Uterus (tissue), 4 donors: ENCODE results near the gene RGL4. TPM values are rescaled to one million over a fixed set of nuclear protein-coding genes. Genes with fewer than 3 reads are reported as not detected.
"Not testable (repeated sequence)": the region's sequence is repeated elsewhere in the genome, so short reads cannot be mapped to it uniquely, and the experiment has no call there.

ENCODE experiments used
- DNase-seq, 2 donors: peaks; one replicate each; pipeline ENCODE4 v3.0.0-alpha.2; 2019 to 2020
- H3K27ac ChIP-seq, 2 donors: fragments of 200-600 bp; sonication (generic); 1 replicate in 1 of 2; 2 replicates in 1 of 2; pipeline ENCODE4 v1.5.1; 2016 to 2018
- H3K27me3 ChIP-seq, 2 donors: fragments of 200-600 bp; sonication (generic); one replicate each; pipeline ENCODE4 v1.5.1; 2018 to 2019; ENCODE audit warnings: control low read depth in 1 of 2
- H3K36me3 ChIP-seq, 2 donors: fragments of 200-600 bp; sonication (generic); one replicate each; pipeline ENCODE4 v1.5.1; 2019; ENCODE audit warnings: control low read depth in 1 of 2
- H3K4me1 ChIP-seq, 2 donors: fragments of 200-600 bp; sonication (generic); one replicate each; pipeline ENCODE4 v1.5.1; 2018 to 2019; ENCODE audit warnings: control low read depth in 1 of 2
- H3K4me3 ChIP-seq, 2 donors: fragments of 200-600 bp; sonication (generic); 1 replicate in 1 of 2; 2 replicates in 1 of 2; pipeline ENCODE4 v1.5.1; 2018 to 2019; ENCODE audit warnings: mild to moderate bottlenecking in 1 of 2
- H3K9me3 ChIP-seq, 2 donors: fragments of 200-600 bp; sonication (generic); one replicate each; pipeline ENCODE4 v1.5.1; 2019; ENCODE audit warnings: control low read depth in 1 of 2
- POLR2A ChIP-seq, 2 donors: fragments of 450-650 bp; IDR thresholded peaks; one replicate each; pipeline ENCODE4 v1.6.1; 2016; ENCODE audit warnings: antibody characterized with exemption in 2 of 2, mild to moderate bottlenecking in 1 of 2, moderate library complexity in 1 of 2
- intact Hi-C: fragments of 100-400 bp; cut with DNase I; formaldehyde crosslinking; loops from one replicate; pipeline ENCODE4 v1.15.1; 2023; ENCODE audit warnings: low total_unique reads
- total RNA-seq, 4 donors: library from RNA; depleted of rRNA in 3 of 4; stranded (reverse); fragments of >200 nt in 3 of 4; gene quantifications; one replicate each; pipeline versions ENCODE4 v1.1.0 to v1.2.4, GENCODE V29; 2014 to 2023
- TF ChIP-seq, protein P1 (sequence below), 4 experiments: fragments of 200-600 bp in 2 of 4; fragments of 450-650 bp in 2 of 4; sonication (generic) in 2 of 4; IDR thresholded peaks; one replicate each; pipeline ENCODE4 v1.5.1; 2016 to 2019; ENCODE audit warnings: antibody characterized with exemption in 4 of 4, mild to moderate bottlenecking in 2 of 4, moderate library complexity in 1 of 4
- donor health status: DM: yes; HTN: yes; CAD: no.

Gene RGL4
- total RNA-seq, 4 donors from 2014 or later: 0.21 TPM; not detected in 3

DNA sequence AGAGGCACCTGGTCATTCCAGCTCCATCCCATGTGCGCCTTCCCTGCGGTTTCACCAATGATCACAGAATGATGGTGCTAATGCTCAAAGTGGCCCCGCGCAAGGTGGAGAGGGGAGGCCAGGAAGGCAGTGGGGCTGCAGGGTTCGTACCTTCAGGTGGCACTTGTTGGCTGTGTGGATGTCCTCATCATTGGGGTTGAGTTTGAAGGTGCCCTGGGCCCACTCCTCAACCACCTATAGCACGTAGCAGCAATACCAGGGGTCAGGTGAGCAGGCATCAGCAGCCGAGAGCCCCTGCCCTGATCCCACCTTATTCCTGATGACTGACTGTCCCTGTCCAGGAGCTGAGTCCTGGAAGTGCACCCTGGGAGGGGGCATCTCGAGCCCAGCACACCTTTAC lies 38.1 kb upstream of the RGL4 start:
- no peak for DNase-seq
- H3K27ac ChIP-seq: no peak overlapping the region
- intact Hi-C loops: no loop called here
- H3K36me3 ChIP-seq: no peaks in the 10 kb centered on the region
- TF ChIP-seq POLR2A (IDR thresholded peaks at IDR 0.05): no peak
- TF ChIP-seq, protein P1, sequence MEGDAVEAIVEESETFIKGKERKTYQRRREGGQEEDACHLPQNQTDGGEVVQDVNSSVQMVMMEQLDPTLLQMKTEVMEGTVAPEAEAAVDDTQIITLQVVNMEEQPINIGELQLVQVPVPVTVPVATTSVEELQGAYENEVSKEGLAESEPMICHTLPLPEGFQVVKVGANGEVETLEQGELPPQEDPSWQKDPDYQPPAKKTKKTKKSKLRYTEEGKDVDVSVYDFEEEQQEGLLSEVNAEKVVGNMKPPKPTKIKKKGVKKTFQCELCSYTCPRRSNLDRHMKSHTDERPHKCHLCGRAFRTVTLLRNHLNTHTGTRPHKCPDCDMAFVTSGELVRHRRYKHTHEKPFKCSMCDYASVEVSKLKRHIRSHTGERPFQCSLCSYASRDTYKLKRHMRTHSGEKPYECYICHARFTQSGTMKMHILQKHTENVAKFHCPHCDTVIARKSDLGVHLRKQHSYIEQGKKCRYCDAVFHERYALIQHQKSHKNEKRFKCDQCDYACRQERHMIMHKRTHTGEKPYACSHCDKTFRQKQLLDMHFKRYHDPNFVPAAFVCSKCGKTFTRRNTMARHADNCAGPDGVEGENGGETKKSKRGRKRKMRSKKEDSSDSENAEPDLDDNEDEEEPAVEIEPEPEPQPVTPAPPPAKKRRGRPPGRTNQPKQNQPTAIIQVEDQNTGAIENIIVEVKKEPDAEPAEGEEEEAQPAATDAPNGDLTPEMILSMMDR (IDR thresholded peaks at IDR 0.05): no peak
- H3K9me3 ChIP-seq: no peaks in the 10 kb centered on the region
- no peaks in the 10 kb centered on the region for H3K4me1 ChIP-seq
- no peak overlapping the region for H3K4me3 ChIP-seq
- H3K27me3 ChIP-seq: no peaks in the 10 kb centered on the region

DNA sequence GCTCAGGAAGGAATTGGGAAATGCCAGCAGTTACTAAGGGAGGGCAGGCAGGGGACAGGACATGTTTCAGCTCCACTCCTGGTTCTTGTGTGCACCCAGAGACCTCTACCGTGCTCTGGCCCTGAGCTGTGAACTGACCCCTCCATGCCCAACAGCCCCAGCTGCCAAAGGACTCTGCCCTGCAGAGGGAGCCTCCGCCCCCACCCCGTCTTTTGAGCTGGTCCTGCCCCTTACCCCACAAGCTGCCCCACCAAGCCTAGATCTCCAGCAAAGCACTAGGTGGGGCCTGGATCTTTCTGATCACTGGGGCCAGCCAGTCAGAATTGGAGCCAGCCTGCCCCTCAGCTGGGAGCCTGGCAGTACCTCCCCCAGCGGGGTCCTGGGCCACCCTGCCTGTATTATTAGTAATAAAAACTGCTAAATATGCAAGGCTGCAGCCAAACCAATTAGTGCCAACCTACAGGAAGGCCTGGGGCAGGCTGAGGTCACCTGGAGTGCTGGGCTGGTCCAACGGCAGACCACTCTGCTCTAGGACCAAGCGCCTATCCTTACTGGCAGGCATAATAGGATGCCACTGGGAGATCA lies 34.8 kb upstream of the RGL4 start:
- no peak for DNase-seq
- no peak overlapping the region for H3K4me3 ChIP-seq
- H3K4me1 ChIP-seq: no peaks in the 10 kb centered on the region
- no peaks in the 10 kb centered on the region for H3K36me3 ChIP-seq
- no peaks in the 10 kb centered on the region for H3K27me3 ChIP-seq
- TF ChIP-seq, protein P1 (IDR thresholded peaks at IDR 0.05): no peak
- TF ChIP-seq POLR2A (IDR thresholded peaks at IDR 0.05): no peak
- intact Hi-C loops: no loop called here
- H3K27ac ChIP-seq: no peak overlapping the region
- H3K9me3 ChIP-seq: no peaks in the 10 kb centered on the region

DNA sequence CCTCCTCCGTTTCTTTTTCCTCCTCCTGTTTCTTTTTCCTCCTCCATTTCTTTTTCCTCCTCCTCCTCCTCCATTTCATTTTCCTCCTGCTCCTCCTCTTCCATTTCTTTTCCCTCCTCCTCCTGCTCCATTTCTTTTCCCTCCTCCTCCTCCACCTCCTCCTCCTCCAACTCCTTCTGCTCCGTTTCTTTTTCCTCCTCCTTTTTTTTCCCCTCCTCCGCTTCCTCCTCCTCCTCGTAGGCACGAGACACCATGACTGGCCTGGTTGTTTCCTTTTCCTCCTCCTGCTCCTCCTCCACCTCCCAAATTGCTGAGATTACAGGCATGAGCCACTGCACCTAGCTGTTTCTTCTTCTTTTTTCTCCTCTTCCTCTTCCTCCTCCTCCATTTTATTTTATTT lies 33.1 kb upstream of the RGL4 start:
- DNase-seq: no peak
- no peaks in the 10 kb centered on the region for H3K36me3 ChIP-seq
- no peak for TF ChIP-seq POLR2A (IDR thresholded peaks at IDR 0.05)
- TF ChIP-seq, protein P1 (IDR thresholded peaks at IDR 0.05): no peak

DNA sequence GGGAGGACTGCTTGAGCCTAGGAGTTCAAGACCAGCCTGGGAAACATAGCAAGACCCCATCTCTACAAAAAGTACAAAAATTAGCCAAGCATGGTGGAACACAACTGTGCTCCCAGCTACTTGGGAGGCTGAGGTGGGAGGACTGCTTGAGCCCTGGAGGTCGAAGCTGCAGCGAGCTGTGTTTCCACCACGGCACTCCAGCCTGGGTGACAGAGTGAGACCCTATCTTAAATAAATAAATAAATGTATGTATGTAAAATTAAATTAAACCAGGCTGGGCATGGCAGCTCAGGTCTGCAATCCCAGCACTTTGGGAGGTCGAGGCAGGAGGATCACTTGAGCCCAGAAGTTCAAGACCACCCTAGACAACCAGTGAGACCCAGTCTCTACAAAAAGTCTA lies 30.4 kb upstream of the RGL4 start:
- DNase-seq, H3K9me3 ChIP-seq, H3K27ac ChIP-seq, H3K36me3 ChIP-seq, intact Hi-C loops, H3K4me3 ChIP-seq, H3K27me3 ChIP-seq, H3K4me1 ChIP-seq: not testable (repeated sequence)

More for the DNA sequence above, 33.1 kb upstream of the RGL4 start:
- H3K27me3 ChIP-seq: no peaks in the 10 kb centered on the region
- intact Hi-C loops: no loop called here
- H3K9me3 ChIP-seq: no peaks in the 10 kb centered on the region
- no peak overlapping the region for H3K4me3 ChIP-seq
- no peaks in the 10 kb centered on the region for H3K4me1 ChIP-seq
- no peak overlapping the region for H3K27ac ChIP-seq

DNA sequence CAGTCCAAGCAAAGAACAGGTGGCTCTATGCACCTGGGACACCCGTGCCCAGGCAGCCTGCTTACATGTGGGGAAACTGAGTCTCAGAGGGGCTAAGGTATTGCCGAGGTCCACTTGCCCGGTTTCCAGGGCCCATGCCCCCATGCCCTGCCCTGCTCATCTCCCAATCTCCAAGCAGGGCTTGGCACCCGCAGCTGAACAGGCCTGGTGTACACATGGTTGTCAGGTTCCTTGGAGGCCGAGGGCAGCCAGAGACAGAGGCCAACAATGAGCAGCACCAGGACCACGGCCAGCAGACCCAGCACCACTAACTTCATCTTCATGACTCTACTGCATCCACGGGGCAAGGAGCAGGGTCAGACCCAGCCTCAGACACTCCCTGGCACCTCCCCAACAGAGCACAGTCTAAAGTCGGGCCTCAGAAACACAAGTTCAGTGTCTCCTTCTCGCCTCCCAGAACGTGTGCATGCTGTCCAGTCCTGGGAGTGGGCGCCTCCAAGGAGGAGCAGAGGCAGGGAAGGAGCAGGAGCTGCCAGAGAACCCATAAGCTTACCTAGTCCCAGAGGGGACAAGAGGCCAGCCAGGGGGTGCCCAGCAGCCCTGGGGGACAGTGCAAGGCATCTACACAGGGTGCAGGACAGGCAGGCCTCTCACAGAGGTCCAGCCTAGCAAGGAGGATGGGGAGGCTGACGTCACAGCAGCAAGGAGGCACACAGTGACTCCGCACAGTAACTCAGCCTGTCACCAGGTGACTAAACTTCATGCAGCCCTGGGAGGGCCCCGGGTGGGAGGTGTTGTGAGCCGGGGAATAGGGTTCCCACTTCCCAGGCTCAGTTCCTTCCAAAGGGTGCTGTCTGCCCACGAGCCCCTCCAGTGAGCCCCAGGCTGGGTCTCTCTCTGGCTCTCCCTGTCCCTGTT lies 20.2 kb upstream of the RGL4 start:
- no peaks in the 10 kb centered on the region for H3K4me1 ChIP-seq

DNA sequence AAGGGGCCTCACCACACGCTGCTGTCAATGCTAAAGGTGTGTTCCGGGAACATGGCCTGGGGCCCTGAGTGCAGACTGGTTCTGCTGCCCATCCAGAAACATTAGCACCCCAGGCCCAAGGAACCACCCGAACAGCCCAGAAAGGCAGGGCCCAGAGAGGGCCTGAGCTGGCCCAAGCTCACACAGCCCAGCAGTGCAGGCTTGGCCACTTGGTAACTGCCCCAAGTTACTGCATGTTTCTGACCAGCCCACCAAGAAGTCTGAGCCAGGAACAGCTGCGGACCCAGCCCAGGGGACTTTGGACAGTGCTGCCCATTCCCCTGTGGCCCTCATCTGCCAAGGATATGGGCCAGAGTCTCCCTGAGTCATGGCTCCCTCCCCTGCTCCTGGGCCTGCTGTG lies 19.4 kb upstream of the RGL4 start:
- H3K36me3 ChIP-seq, H3K27ac ChIP-seq, DNase-seq, intact Hi-C loops, H3K4me3 ChIP-seq, H3K4me1 ChIP-seq, H3K9me3 ChIP-seq, H3K27me3 ChIP-seq: not testable (repeated sequence)

More for the DNA sequence above, 20.2 kb upstream of the RGL4 start:
- Histone ChIP-seq H3K36me3 (no peaks in the 10 kb centered on the region), H3K27me3 (no peaks in the 10 kb centered on the region), H3K27ac (no peak overlapping the region), H3K9me3 (no peaks in the 10 kb centered on the region), H3K4me3 (no peak overlapping the region)
- DNase-seq: no peak
- intact Hi-C loops: no loop called here
- TF ChIP-seq, protein P1 (IDR thresholded peaks at IDR 0.05): no peak
- no peak for TF ChIP-seq POLR2A (IDR thresholded peaks at IDR 0.05)

DNA sequence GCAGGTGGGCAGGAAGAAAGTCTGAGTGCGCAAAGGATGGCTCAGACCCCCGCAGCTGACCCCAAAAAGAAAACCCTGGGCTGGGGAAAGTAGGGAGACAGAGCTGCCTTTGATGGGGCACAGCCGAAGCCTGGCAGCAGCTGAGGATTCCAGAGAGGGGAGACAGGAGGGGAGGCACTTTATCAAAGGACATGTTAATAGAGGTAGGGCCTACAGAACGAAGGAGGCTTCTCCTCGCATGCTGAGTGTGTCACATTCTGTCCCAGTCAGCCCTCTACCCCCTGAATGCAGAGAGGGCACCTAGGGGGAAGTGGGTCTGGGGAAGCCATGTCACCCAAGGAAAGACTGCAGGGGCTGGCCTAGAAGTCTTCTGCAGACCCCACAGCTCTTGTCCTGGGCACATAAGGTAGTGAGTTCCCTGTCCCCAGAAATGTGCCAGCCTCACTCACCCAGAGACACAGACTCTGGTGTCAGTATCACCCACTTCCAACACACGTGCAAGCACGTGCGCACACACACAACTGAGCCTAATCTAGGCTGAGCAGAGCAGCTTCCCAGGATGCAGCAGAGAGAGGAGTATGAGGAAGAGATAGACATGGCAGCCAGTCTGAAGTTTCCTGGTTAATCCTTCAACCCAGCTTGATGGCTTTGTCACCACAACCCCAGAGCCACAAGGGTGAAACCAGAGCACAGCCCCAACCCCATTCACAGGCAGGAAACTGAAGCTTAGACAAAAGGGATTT lies 18.3 kb upstream of the RGL4 start:
- DNase-seq, H3K36me3 ChIP-seq, H3K4me1 ChIP-seq, H3K9me3 ChIP-seq, H3K4me3 ChIP-seq, H3K27ac ChIP-seq, H3K27me3 ChIP-seq, intact Hi-C loops: not testable (repeated sequence)
